ENCODE results near the gene FAM151B. TPM values are rescaled to one million over a fixed set of nuclear protein-coding genes. Genes with fewer than 3 reads are reported as not detected.

Gene FAM151B, protein sequence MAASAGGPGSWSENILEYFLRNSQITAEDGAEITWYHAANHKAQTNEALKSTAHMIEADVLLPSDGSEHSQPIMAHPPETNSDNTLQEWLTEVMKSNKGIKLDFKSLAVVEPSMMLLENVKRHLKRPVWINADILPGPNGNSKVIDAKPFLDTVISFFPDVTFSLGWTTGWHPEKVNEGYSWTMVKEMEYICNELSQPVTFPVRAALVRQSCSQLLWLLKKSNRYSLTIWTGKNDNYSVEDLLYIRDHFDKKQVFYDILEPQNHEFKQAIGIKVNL
- 7.9 and 8.0 TPM in 2 replicates for total RNA-seq

DNA sequence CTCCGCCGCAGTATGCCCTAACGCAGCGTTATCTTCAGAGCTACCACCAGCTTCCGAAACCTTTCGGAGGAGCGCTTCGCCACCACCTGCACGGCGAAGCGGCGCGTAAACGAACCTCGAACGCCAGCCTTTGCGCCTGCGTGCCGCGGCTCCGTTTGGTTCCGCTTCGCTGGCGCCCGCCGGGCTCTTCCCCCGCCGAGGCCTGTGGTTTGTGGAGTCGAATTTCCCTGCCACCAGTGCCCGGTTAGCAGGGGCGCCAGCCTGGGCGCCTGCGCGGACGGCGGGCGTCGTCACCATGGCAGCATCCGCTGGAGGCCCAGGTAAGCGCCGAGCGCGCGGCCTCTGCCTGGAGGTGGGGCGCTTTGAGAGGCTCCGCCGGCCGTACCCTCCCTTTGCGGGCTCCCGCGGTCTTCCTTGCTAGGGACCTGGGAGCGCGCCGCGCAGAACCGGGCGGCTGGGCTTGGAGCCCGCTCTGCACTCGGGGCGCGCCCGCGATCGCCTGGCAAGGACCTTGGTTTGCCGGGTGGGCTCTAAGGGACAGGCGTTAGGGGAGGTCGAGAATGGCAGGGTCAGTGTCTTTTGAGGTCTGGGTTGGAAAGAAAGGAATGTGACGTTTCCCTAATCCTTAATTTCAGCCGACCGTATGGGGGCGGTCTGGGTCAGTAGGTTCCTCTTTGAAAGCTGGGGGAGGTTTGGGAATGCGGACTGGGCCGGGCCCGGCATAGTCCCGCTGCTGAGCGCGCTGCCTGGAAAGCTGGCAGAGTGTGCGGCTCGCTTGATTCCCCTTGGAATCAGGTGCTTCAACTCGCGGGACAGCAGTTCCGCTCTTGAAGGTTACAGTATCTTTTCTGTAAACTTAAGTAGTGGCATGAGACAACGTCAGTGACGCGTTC lies at the start of gene FAM151B:
FAM151B (plus strand) TSS at position 272 of the 893 bp plus-strand sequence; CDS start at position 296, 24 bp downstream.

DNA sequence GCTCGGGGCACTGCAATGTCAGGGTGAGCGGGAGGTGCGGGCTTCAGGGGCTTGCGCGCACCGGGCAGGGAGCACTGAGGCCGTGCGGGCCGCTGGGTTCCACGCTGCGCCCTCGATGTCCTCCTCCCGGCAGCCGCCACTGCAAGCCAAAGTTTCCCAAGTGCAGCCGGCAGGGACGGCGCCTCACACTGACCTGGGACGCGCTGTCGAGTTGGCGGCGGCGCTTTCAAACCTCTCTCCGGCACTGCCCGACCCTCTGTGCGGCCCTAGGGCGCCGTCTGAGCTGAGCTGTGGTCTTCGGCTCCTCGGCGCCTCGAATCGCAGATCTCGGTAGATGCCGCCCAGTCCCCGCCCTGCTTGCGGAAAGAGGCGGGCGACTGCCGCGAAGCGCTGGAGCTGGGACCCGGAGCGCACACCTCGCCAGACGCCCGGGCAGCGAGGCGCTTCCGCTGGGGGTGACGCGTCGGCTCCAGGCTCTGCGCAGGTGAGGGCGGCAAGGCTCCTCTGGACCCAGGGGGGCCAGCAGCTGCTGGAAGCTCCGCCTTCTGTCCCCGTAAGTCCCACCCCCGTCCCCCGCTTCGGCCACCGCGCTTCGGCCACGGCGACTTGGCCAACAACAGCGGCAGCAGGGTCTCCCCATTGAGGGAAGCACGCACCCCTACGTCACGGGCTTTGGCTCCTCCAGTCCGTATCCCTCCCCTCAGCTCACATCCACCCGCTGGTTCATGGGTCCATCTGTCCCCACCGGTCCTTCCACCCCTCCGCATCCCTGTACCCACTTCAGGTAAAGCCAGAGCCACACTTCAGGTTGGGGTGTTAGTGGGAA lies 82.3 kb downstream of the FAM151B start, which contains the start of gene ANKRD34B:
ANKRD34B (minus strand) TSS at position 320 of the 826 bp plus-strand sequence. CDS start 10,261 bp downstream, outside the sequence.

Other genes with a start within 250 kb of the FAM151B start
- 16.0 and 16.6 TPM in 2 replicates for gene SERINC5, start 232.1 kb upstream of the FAM151B start, total RNA-seq
- not detected in 2 replicates for gene SPZ1, start 168.1 kb upstream of the FAM151B start, total RNA-seq
- 26.3 and 26.5 TPM in 2 replicates for gene ZFYVE16, start 80.0 kb upstream of the FAM151B start, total RNA-seq
- gene ANKRD34B, start 82.2 kb downstream of the FAM151B start, total RNA-seq: under 0.01 TPM in 1 of 2 replicates, not detected in the other
- 13.1 and 14.1 TPM in 2 replicates for gene MSH3, start 166.6 kb downstream of the FAM151B start, total RNA-seq
- 5.7 and 6.5 TPM in 2 replicates for gene DHFR, start 166.9 kb downstream of the FAM151B start, total RNA-seq